ENCODE measurements around the gene VPS8. TPM values are rescaled to one million over a fixed set of nuclear protein-coding genes. Genes with fewer than 3 reads are reported as not detected.

VPS8 gene
- total and polyA plus RNA-seq, 2 of the 8 experiments (the other 6 are each of a cell fraction or from before 2014, with no cell fraction given) = 13.0 to 41.0 TPM

GRCh38 chr3:185057829-185058228 is 245.9 kb downstream of the VPS8 start:
- Histone ChIP-seq H4K5ac (ENCODE audit: insufficient read length, low read depth, low read length) (no peak overlapping the region), H3K4me2 (ENCODE audit: insufficient read depth in 1 of 2, low read depth in 2 of 2, low read length in 2 of 2) (no peak overlapping the region), H2BK20ac (ENCODE audit: low read length) (no peak overlapping the region), H3K9me3 (ENCODE audit: insufficient read depth in 2 of 2, low read depth in 1 of 2, low read length in 1 of 2) (peaks cover 10 to 14% of the 10 kb centered on the region in 2 experiments; a peak in 3 of 4 replicates), H3K18ac (ENCODE audit: extremely low read depth, low read length) (no peak overlapping the region), H3K9ac (replicated peaks in 1 of 4; ENCODE audit: extremely low read depth in 1 of 4, low read depth in 3 of 4, low read length in 3 of 4) (no peak overlapping the region), H3K79me2 (ENCODE audit: control insufficient read depth in 1 of 2, insufficient read depth in 2 of 2, low read length in 2 of 2) (no peaks in the 10 kb centered on the region), H2AK5ac (ENCODE audit: low read depth, low read length) (no peak overlapping the region), H3K23me2 (ENCODE audit: low read depth, low read length) (no peaks in the 10 kb centered on the region), H3K27ac (ENCODE audit: low read depth, low read length) (no peak overlapping the region), H2BK15ac (ENCODE audit: low read length) (no peak overlapping the region), H3K4me3 (ENCODE audit: extremely low read depth in 1 of 4, insufficient read depth in 2 of 4, low read depth in 3 of 4, low read length in 4 of 4) (no peak overlapping the region), H3K27me3 (replicated peaks in 1 of 4; ENCODE audit: control insufficient read depth in 3 of 4, extremely low read depth in 1 of 4, insufficient read depth in 3 of 4, low read length in 3 of 4) (no peaks in the 10 kb centered on the region), H3K79me1 (ENCODE audit: low read depth, low read length) (no peaks in the 10 kb centered on the region), H4K8ac (ENCODE audit: extremely low read depth, insufficient read depth, low read length) (no peak overlapping the region), H4K20me1 (replicated peaks in 1 of 2; ENCODE audit: control insufficient read depth in 1 of 2, insufficient read depth in 2 of 2, low read length in 2 of 2) (no peaks in the 10 kb centered on the region), H2BK5ac (ENCODE audit: low read depth, low read length) (no peak overlapping the region), H2BK120ac (replicated peaks; ENCODE audit: low read depth, low read length) (no peak overlapping the region), H2BK12ac (ENCODE audit: low read depth, low read length) (no peak overlapping the region), H3K4ac (replicated peaks; ENCODE audit: insufficient read length, low read depth, low read length) (no peak overlapping the region), H2AFZ (ENCODE audit: low read length) (no peak overlapping the region), H3K23ac (ENCODE audit: insufficient read length) (no peak overlapping the region), H3K4me1 (replicated peaks in 1 of 4; ENCODE audit: control insufficient read depth in 3 of 4, insufficient read depth in 4 of 4, low read length in 3 of 4) (no peaks in the 10 kb centered on the region), H3K36me3 (ENCODE audit: control insufficient read depth in 2 of 4, insufficient read depth in 4 of 4, low read length in 3 of 4) (no peaks in the 10 kb centered on the region), H3K14ac (ENCODE audit: insufficient read length) (no peak overlapping the region), H4K91ac (replicated peaks; ENCODE audit: insufficient read length, low read length) (no peak overlapping the region), H3K56ac (replicated peaks; ENCODE audit: insufficient read length, low read depth, low read length) (no peak overlapping the region)
- WGBS, 2 experiments (ENCODE audit: extremely low coverage in 1 of 2, insufficient coverage in 1 of 2, insufficient read length in 1 of 2, insufficient replicate concordance in 2 of 2, low coverage in 1 of 2, low lambda C conversion rate in 2 of 2, missing lambda C conversion rate in 1 of 2) = 81% methylated on average over 1 of the region's 1 CpG; no CpG with 5 or more reads in 1 of the 2 experiments
- FAIRE-seq (no peak), DNase-seq (ENCODE audit: low read depth in 1 of 2, low spot score in 2 of 2) (no peak)
- CTCF ChIA-PET (ENCODE audit: partially characterized antibody) = interaction anchor here (0.8 to 1.3 kb wide), 2 partner anchors 12 to 14 kb away, joined by 3 read pairs; no protein-coding TSS in a partner anchor
- POLR2A ChIA-PET (ENCODE audit: partially characterized antibody) = no interaction called here
- no peak for TF ChIP-seq RAD21 (IDR thresholded peaks at IDR 0.05 in 1 of 2, conservative IDR thresholded peaks at IDR 0.05 in 1 of 2; ENCODE audit: low read depth in 2 of 2, low read length in 2 of 2)
- no peak for TF ChIP-seq BRCA1 (IDR thresholded peaks at IDR 0.05; ENCODE audit: low read depth, low read length)
- no peak for TF ChIP-seq HDAC6 (IDR thresholded peaks at IDR 0.05; ENCODE audit: low read depth, low read length)
- no peak for TF ChIP-seq RXRA (IDR thresholded peaks at IDR 0.05; ENCODE audit: insufficient read depth, low read depth, low read length)
- TF ChIP-seq SIX5 (IDR thresholded peaks at IDR 0.05; ENCODE audit: low read depth, low read length) = no peak
- no peak for TF ChIP-seq SUZ12 (IDR thresholded peaks at IDR 0.05; ENCODE audit: low read length)
- no peak for TF ChIP-seq TEAD4 (IDR thresholded peaks at IDR 0.05; ENCODE audit: low read depth, low read length)
- TF ChIP-seq TAF7 (optimal IDR thresholded peaks at IDR 0.05; ENCODE audit: borderline replicate concordance, low read depth, low read length) = no peak
- no peak for TF ChIP-seq YY1 (IDR thresholded peaks at IDR 0.05; ENCODE audit: low read depth, low read length)
- TF ChIP-seq SP2 (IDR thresholded peaks at IDR 0.05; ENCODE audit: low read length) = no peak
- TF ChIP-seq CREB1 (IDR thresholded peaks at IDR 0.05) = no peak
- no peak for TF ChIP-seq RNF2 (IDR thresholded peaks at IDR 0.05; ENCODE audit: borderline replicate concordance, low read depth, low read length, missing control alignments, poor library complexity, severe bottlenecking)
- TF ChIP-seq JUND (IDR thresholded peaks at IDR 0.05; ENCODE audit: low read length) = no peak
- TF ChIP-seq ASH2L (IDR thresholded peaks at IDR 0.05; ENCODE audit: low read length) = no peak
- no peak for TF ChIP-seq SRF (IDR thresholded peaks at IDR 0.05; ENCODE audit: low read depth, low read length)
- TF ChIP-seq BACH1 (IDR thresholded peaks at IDR 0.05; ENCODE audit: low read length) = no peak
